Gastrocnemius medialis (tissue), 4 donors: ENCODE results near the gene PTCH2.

ENCODE experiments used
- CTCF ChIP-seq, 5 experiments: fragments of 450-650 bp in 3 of 5; fragments of 200-600 bp in 2 of 5; sonication (generic) in 2 of 5; IDR thresholded peaks in 4 of 5; conservative IDR thresholded peaks in 1 of 5; 1 replicate in 4 of 5; 2 replicates in 1 of 5; pipeline ENCODE4 v1.5.1; 2016 to 2019; ENCODE audit warnings: antibody characterized with exemption in 5 of 5, mild to moderate bottlenecking in 3 of 5, moderate library complexity in 3 of 5
- POLR2A ChIP-seq, 2 donors: fragments of 450-650 bp; IDR thresholded peaks; one replicate each; pipeline ENCODE4 v1.6.1; 2017; ENCODE audit warnings: antibody characterized with exemption in 2 of 2, mild to moderate bottlenecking in 2 of 2, moderate library complexity in 2 of 2

- TF ChIP-seq POLR2A (IDR thresholded peaks at IDR 0.05): no peak
- no peak for TF ChIP-seq CTCF (IDR thresholded peaks at IDR 0.05 in 4 of 5, conservative IDR thresholded peaks at IDR 0.05 in 1 of 5)
Observed at GRCh38 chr1:44829506-44830384, 13.3 kb downstream of the PTCH2 start.
